ENCODE results near the gene PRAMEF7.
"Not testable (repeated sequence)": the region's sequence is repeated elsewhere in the genome, so short reads cannot be mapped to it uniquely, and the experiment has no call there.

DNA sequence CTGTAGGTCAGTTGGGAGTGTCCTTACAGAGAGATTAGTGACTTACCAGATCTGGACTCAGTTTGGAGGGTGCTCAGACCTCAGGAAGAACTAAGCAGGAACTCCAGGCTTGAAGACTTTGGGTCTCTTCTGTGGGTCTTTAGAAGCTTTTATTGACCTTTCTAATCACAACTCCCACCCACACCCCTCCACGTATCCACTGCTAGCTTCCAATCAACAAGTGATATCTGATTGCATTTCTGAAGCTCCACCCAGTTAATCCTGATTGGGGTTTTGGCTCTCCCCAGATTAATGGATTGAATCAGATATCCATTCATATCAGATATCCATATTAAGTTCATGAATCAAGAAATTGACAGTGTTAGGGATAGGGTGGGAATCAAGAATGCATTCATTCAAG is 18.2 kb upstream of the PRAMEF7 start, which contains the start of gene PRAMEF10:
- TF ChIP-seq, protein P1, sequence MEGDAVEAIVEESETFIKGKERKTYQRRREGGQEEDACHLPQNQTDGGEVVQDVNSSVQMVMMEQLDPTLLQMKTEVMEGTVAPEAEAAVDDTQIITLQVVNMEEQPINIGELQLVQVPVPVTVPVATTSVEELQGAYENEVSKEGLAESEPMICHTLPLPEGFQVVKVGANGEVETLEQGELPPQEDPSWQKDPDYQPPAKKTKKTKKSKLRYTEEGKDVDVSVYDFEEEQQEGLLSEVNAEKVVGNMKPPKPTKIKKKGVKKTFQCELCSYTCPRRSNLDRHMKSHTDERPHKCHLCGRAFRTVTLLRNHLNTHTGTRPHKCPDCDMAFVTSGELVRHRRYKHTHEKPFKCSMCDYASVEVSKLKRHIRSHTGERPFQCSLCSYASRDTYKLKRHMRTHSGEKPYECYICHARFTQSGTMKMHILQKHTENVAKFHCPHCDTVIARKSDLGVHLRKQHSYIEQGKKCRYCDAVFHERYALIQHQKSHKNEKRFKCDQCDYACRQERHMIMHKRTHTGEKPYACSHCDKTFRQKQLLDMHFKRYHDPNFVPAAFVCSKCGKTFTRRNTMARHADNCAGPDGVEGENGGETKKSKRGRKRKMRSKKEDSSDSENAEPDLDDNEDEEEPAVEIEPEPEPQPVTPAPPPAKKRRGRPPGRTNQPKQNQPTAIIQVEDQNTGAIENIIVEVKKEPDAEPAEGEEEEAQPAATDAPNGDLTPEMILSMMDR (IDR thresholded peaks at IDR 0.05; ENCODE audit: low read depth, low read length), result not testable (repeated sequence)
- TF ChIP-seq EZH2phosphoT487 (IDR thresholded peaks at IDR 0.05; ENCODE audit: low read depth), result not testable (repeated sequence)

All from OCI-LY3 (cell line).